GM12878 (cell line): Measurements from ENCODE around the gene PLEKHA6.

ENCODE experiments used
- EP300 ChIP-seq, 2 experiments: fragments of 150-350 bp in 1 of 2; IDR thresholded peaks; 2 replicates each; pipeline ENCODE4 v1.6.1; 2011 to 2012; ENCODE audit warnings: low read depth in 2 of 2, low read length in 2 of 2, borderline replicate concordance in 1 of 2, improper control_type of control experiment in 1 of 2, inconsistent platforms in 1 of 2; ENCODE audit not compliant: control insufficient read depth in 1 of 2
- JUND ChIP-seq: IDR thresholded peaks from 2 replicates; pipeline ENCODE4 v1.6.1; 2012; ENCODE audit warnings: low read depth, mild to moderate bottlenecking, low read length, improper control_type of control experiment, moderate library complexity
- SUZ12 ChIP-seq: fragments of 200-600 bp; sonication (generic); IDR thresholded peaks from one replicate; pipeline ENCODE4 v1.6.1; 2018; ENCODE audit warnings: antibody characterized with exemption, mild to moderate bottlenecking; ENCODE audit not compliant: unreplicated experiment
- TF ChIP-seq, protein P1 (sequence below): IDR thresholded peaks from 2 replicates; pipeline ENCODE4 v1.6.1; 2012; ENCODE audit warnings: mild to moderate bottlenecking, low read depth, low read length

DNA sequence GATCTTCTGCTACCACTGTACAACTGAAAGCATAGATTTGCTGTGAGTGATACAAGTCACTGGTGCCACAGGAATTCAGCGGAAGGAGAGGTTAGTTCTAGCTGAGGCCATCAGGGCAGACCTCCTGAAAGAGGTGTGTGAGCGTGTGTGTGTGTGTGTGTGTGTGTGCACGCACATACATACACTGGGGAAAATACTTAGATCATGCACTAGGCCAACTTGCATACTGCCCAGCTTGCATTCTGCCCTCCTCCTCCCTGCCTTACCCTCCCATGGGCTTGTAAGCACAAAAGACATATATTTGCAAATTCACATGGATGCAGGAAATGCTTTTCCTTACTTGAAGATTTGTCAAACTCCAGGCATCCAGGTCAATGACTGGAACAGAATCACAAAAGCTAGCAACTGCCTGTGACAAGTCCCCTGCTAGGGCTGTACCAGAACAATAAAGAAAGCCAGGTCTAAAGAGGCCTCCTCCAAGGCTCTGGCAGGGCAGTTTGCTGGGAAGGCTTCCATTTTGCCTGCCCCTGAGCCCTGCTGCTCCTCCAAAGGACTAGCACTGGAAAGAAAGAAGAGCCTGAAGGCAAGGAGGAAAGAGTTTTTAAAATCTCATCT is 23.2 kb downstream of the PLEKHA6 start:
- TF ChIP-seq SUZ12 (no peak), EP300 (IDR thresholded peaks at IDR 0.05; ENCODE audit: borderline replicate concordance in 1 of 2, control insufficient read depth in 1 of 2, low read depth in 2 of 2, low read length in 2 of 2) (no peak), JUND (no peak)
- TF ChIP-seq, protein P1, sequence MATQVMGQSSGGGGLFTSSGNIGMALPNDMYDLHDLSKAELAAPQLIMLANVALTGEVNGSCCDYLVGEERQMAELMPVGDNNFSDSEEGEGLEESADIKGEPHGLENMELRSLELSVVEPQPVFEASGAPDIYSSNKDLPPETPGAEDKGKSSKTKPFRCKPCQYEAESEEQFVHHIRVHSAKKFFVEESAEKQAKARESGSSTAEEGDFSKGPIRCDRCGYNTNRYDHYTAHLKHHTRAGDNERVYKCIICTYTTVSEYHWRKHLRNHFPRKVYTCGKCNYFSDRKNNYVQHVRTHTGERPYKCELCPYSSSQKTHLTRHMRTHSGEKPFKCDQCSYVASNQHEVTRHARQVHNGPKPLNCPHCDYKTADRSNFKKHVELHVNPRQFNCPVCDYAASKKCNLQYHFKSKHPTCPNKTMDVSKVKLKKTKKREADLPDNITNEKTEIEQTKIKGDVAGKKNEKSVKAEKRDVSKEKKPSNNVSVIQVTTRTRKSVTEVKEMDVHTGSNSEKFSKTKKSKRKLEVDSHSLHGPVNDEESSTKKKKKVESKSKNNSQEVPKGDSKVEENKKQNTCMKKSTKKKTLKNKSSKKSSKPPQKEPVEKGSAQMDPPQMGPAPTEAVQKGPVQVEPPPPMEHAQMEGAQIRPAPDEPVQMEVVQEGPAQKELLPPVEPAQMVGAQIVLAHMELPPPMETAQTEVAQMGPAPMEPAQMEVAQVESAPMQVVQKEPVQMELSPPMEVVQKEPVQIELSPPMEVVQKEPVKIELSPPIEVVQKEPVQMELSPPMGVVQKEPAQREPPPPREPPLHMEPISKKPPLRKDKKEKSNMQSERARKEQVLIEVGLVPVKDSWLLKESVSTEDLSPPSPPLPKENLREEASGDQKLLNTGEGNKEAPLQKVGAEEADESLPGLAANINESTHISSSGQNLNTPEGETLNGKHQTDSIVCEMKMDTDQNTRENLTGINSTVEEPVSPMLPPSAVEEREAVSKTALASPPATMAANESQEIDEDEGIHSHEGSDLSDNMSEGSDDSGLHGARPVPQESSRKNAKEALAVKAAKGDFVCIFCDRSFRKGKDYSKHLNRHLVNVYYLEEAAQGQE: no peak
